Erythroblast (primary cell): ENCODE data around the gene GALNT18.

Experiments
- GATA1 ChIP-seq: IDR thresholded peaks from 2 replicates; pipeline ENCODE4 v1.6.1; 2011; ENCODE audit warnings: low read depth, mild to moderate bottlenecking, control low read depth, low read length, moderate library complexity
- POLR2A ChIP-seq: IDR thresholded peaks from 2 replicates; pipeline ENCODE4 v1.6.1; 2011; ENCODE audit warnings: mild to moderate bottlenecking, low read length

DNA sequence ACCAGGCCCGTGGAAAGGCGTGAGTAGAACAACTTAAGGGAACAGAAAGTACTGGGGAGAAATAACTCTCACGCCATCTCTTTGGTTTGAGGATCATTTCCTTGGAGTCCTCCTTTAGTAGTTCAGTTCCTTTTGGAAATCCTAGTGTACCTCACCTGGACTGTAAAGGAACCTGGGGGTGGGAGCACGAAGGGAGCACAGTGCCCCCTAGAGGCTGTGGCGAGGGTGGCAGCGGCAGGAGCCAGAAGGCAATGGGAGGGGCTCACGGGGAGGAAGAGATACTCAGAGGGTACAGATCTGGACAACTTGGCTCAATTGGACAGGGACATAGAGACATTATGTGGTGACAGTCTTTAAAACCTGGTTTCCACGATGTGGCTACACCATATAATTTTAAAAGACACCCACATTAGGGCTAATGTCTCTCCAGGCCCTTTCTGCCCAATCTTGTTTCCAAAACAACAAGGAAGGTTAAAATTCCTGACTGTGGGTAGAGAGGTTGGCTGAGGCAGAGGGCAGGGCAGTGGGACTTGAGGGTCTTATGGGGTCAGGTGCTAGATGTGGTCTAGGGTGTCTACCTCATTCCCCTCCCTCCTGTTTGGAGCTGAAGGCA, 355.7 kb downstream of the GALNT18 start:
- no peak for TF ChIP-seq POLR2A
- no peak for TF ChIP-seq GATA1
